Epithelial cell of prostate (primary cell): ENCODE data around the gene FBN3.
"Not testable (repeated sequence)": the region's sequence is repeated elsewhere in the genome, so short reads cannot be mapped to it uniquely, and the experiment has no call there.

Experiments used
- DNase-seq: peaks from one replicate; pipeline ENCODE4 v3.0.0-alpha.2; 2011; ENCODE audit warnings: low read depth, low spot score
- H3K27ac ChIP-seq: fragments of 450-650 bp; 2 replicates; pipeline ENCODE4 v1.5.1; 2017; ENCODE audit warnings: mild to moderate bottlenecking

Gene FBN3

GRCh38 chr19:8123683-8124082, 25.7 kb downstream of the FBN3 start:
- DNase-seq = no peak

DNA sequence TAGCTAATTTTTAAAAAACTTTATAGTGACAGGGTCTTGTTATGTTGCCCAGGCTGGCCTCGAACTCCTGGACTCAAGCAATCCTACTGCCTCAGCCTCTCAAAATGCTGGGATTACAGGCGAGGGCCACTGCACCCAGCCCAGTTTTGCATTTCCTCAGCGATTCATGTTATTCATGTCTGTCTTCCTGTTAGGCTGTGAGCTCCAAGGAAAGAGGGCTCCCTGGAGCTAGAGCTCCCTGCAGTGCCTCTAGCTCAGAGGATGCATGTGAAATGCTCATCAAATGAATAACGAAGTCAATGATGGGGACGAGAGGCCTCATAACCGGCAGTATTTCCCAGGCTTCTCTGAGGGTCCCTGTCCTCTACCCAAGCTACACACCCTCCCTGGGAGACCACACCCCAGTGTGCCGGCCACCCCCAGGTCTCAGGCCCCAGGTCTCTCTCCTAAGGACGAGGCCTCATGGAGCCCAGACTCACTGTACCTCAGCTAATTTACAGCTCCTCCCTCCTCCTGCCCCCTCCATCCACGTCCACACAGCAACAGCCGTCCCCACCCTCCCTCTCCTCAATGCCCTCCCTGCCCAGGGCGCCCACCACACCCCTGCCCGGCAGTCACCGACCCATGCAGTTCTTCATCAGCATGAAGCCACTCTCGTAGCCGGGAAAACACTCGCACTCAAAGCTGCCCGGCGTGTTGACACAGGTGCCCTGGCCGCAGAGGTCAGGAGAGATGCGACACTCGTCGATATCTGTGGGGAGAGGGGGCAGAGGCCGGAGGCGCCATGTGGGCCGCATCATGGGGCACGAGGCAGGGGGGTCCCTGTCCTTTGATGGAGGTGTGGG, 28.5 kb downstream of the FBN3 start:
- DNase-seq = no peak
- no peak overlapping the region for H3K27ac ChIP-seq

More at GRCh38 chr19:8123683-8124082, 25.7 kb downstream of the FBN3 start:
- no peak overlapping the region for H3K27ac ChIP-seq

DNA sequence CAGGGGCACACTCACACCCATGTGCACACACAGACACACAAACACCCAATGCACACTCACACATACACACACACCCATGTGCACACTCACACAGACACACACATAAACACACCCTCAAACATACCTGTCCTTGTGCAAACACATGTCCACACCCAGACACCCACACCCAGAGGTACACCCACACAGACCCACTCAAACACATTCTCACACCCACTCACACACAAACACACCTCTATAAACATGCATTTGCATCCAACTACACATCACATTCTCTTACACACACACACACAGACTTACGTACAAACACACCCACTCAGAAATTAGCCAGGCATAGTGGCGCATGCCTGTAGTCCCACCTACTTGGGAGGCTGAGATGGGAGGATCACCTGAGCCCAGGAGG, 31.4 kb downstream of the FBN3 start:
- H3K27ac ChIP-seq = no peak overlapping the region
- DNase-seq = no peak

- H3K27ac ChIP-seq = no peak overlapping the region
- no peak for DNase-seq
Measured at GRCh38 chr19:8116437-8117293, 32.7 kb downstream of the FBN3 start.

GRCh38 chr19:8115805-8116396, 33.5 kb downstream of the FBN3 start:
- DNase-seq = no peak
- no peak overlapping the region for H3K27ac ChIP-seq

GRCh38 chr19:8113017-8113416, 36.4 kb downstream of the FBN3 start:
- H3K27ac ChIP-seq = no peak overlapping the region
- DNase-seq = peak; percentile 29

DNA sequence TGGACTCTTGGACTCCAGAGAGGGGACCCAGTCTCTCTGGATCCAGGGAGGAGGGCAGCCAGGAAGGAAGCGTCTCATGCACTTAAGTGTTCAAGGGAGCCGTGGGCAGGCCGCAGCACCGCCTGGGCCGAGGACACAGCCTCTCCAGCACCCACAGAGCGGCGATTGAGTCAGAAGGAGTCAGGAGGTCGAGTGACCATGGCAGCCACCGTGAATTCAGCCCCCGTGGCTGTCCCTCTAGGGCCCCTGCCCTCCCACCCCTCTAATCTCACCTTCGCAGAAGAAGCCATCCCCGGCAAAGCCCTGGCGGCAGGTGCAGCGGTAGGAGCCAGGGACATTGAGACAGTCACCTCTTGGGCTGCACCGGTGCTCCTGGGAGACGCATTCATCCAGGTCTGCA, 38.0 kb downstream of the FBN3 start:
- H3K27ac ChIP-seq = no peak overlapping the region
- no peak for DNase-seq

GRCh38 chr19:8110931-8111330, 38.5 kb downstream of the FBN3 start:
- no peak for DNase-seq
- H3K27ac ChIP-seq = no peak overlapping the region

DNA sequence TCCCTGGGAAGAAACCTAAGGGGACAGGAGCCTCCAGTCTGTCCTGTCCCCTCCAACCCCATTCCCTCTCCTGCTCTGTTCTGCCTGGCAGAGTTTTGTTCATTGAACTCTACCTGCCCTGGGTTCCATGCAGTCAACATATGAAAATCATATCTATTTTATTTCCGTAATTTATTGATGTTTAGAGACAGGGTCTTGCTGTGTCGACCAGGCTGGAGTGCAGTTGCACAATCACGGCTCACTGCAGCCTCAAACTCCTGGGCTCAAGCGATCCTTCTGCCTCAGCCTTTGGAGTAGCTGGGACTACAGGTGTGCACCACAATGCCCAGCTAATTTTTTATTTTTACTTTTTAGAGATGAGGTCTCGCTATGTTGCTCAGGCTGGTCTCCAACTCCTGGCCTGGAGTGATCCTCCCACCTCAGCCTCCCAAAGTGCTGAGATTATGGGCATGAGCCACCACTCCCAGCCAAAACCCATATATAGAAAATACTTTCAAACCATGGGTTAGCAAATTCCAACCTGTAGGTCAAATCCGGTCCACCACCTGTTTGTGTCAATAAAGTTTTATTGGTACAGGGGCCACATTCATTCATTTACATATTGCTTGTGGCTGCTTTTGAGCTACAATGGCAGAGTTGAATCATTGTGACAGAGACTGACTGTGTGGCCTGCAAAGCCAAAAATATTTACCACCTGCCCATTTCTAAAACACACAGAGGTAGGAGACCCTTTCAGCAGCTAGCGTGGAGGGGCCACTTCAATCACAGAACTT, 39.3 kb downstream of the FBN3 start:
- H3K27ac ChIP-seq = no peak overlapping the region
- no peak for DNase-seq

- DNase-seq = no peak
- H3K27ac ChIP-seq = no peak overlapping the region
Measured at GRCh38 chr19:8109455-8109854, 39.9 kb downstream of the FBN3 start.

DNA sequence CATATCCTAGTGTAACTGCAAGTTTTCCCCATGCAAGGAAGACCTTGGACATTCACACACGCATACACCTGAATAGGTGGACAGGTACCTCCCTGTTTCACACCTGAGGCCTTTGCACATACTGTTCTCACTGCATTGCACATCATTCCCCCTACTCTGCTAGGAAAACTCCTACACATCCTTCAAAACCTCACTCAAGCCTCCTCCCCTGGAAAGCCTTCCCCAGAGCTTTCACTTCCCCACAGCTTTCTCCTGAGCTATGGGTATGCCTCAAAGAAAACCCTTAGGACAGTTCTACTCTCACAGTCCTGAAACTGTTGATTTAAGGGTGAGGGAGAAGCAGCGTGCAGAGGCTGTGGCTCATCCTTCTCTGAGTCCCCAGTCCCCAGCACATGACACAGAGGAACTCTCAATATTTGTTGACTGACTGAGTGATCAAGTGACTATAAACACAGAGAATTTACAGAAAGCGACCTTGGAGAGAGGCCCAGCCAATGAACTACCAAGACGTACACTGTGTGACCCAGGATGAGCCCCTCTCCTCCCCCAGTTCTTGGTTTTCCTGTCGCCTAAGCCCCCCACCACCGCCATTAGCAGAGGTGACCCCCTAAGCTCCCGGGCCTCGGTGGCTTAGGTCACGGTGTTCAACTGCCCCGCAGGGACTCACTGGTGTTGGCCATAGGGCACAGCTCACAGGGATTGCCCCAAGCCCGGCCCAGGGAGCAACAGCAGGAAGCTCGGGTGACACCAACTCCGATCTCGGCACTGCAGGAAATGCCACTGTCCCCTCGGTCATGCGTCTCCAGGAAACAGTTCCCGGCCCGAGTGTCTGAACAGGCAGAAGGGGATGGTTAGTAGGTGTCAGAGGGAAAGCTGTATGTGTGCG, 40.6 kb downstream of the FBN3 start:
- no peak for DNase-seq
- H3K27ac ChIP-seq = no peak overlapping the region

DNA sequence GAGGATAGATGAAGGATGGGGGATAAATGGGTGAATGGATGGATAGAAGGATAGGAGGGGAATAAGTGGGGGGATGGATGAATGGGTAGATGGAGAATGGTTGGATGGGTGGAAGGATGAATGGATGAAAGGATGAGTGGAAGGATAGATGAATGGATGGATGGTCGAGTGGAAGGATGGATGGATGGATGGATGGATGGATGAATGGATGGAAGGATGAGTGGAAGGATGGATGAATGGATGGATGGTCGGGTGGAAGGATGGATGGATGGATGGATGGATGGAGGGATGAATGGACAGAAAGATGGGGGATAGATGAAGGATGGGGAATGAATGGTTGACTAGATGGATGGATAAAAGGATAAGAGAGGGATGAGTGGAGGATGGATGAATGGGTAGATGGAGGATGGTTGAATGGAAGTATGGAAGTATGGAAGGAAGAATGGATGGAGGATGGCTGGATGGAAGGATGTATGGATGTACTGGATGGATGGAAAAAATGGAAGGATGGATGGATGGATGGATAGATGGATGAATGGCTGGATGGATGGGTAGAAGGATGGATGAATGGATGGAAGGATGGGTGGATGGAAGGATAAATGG, 42.0 kb downstream of the FBN3 start:
- no peak for DNase-seq
- no peak overlapping the region for H3K27ac ChIP-seq

DNA sequence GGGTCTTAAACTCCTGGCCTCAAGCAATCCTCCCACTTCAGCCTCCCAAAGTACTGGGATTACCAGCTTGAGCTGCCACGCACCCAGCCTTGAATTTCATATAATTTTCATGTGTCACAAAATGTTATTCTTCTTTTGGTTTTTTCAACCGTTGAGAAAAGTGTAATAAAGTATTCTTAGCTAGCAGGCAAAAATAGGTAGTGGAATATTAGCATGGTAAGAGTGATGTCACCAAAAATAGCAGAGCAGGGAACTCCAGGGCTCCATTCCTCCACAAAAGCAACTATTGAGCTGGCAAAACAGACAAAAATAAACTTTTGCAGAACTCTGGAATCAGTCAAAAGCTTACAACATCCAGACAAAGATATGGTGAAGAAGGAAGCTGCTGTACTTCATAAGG, 43.9 kb downstream of the FBN3 start:
- no peak overlapping the region for H3K27ac ChIP-seq
- DNase-seq = no peak

DNA sequence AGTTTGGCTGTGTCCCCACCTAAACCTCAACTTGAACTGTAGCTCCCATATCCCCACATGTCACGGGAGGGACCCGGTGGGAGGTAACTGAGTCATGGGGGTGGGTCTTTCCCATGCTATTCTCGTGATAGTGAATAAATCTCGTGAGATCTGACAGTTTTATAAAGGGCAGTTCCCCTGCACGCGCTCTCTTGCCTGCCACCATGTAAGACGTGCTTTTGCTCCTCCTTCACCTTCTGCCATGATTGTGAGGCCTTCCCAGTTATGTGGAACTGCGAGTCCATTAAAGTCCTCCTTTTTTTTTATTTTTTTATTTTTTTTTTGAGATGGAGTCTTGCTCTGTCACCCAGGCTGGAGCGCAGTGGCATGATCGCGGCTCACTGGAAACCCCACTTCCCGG, 47.5 kb downstream of the FBN3 start:
- DNase-seq, H3K27ac ChIP-seq: not testable (repeated sequence)

GRCh38 chr19:8101311-8101710, 48.1 kb downstream of the FBN3 start:
- no peak overlapping the region for H3K27ac ChIP-seq
- no peak for DNase-seq

DNA sequence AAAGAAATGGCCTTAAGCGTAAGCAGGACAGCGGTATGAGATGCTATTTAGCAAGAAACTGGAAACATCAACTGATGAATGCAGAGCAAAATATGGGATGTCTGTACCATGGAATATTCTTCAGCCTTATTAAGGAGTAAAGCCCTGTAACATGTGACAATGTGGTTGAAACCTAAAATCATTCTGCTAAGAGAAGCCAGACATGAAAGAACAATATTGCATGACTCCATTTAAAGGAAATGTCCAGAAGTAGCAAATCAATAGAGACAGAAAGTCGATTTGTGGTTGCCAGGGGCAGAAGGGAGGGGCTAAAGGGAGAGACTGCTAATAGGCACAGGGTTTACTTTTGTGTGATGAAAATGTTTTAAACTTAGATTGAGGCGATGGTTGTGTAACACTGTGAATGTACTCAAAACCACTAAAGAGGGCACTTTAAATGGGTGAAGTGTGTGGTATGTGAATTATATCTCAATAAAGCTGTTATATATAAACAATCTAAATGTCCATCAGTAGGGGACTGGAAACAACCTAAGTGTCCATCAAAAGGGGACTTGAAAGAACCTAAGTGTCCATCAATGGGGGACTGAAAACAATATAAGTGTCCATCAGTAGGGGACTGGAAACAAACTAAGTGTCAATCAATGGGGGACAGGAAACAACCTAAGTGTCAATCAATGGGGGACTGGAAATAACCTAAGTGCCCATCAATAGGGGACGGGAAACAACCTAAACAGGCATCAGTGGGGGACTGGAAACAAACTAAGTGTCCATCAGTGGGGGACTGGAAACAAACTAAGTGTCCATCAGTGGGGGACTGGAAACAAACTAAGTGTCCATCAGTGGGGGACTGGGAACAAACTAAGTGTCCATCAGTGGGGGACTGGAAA, 51.5 kb downstream of the FBN3 start:
- DNase-seq = no peak
- no peak overlapping the region for H3K27ac ChIP-seq

GRCh38 chr19:8097198-8097597, 52.2 kb downstream of the FBN3 start:
- DNase-seq = no peak
- no peak overlapping the region for H3K27ac ChIP-seq

DNA sequence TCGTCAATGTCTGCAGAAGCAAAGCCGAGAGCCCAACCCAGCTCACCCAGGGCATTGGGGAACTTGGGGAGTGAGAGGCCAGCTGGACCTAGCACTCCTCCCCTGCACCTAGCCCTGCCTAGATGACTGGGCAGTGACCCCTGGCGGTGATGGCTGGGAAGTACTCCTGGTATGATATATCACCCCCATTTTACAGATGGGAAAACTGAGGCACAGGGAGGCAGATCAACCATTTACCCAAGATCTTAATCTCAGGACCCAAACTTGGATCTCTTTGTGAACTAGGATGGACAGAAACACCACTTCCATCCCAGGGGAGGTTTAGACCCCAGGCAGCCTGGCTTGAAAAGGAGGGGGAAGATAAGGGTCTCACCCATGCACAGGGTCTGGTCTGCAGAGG, 53.3 kb downstream of the FBN3 start:
- no peak overlapping the region for H3K27ac ChIP-seq
- DNase-seq = no peak
